Smooth muscle cell of the pulmonary artery (primary cell): ENCODE results near the gene ACAN. TPM values are rescaled to one million over a fixed set of nuclear protein-coding genes. Genes with fewer than 3 reads are reported as not detected.

Source experiments
- total RNA-seq: library from RNA; depleted of rRNA; stranded (reverse); fragments of >200 nt; gene quantifications from 2 replicates; pipeline ENCODE4 v1.2.3, GENCODE V29; 2014

ACAN gene
- 65.6 and 209 TPM in 2 replicates for total RNA-seq

GRCh38 chr15:88803241-88803919 is at the start of gene ACAN:
TSS of gene ACAN (plus strand) at chr15:88803436. CDS start at chr15:88836207, 32,771 bp downstream.

GRCh38 chr15:88894819-88895767 is 91.9 kb downstream of the ACAN start, which contains the start of gene HAPLN3:
TSS of gene HAPLN3 (minus strand) at chr15:88895544. CDS start at chr15:88887298, 8,246 bp downstream.

GRCh38 chr15:88913017-88913849 is 110.0 kb downstream of the ACAN start, which contains the start of gene MFGE8:
TSS of gene MFGE8 (minus strand) at chr15:88913379. CDS start at chr15:88913319, 60 bp downstream.

Other genes starting within 250 kb of the ACAN start
- gene AEN, start 182.1 kb upstream of the ACAN start, total RNA-seq, result 48.4 and 71.6 TPM in 2 replicates
- 2.2 and 4.0 TPM in 2 replicates for gene ISG20, start 164.4 kb upstream of the ACAN start, total RNA-seq
- 19.2 and 26.2 TPM in 2 replicates for gene HAPLN3, start 92.1 kb downstream of the ACAN start, total RNA-seq
- 241 and 292 TPM in 2 replicates for gene MFGE8, start 109.9 kb downstream of the ACAN start, total RNA-seq